Skeletal muscle cell (primary cell): ENCODE data around the gene MEOX2.

Source experiments
- DNase-seq: peaks from one replicate; pipeline ENCODE4 v3.0.0-alpha.2; 2010; ENCODE audit warnings: low read depth
- H3K4me3 ChIP-seq: 2 replicates; pipeline ENCODE4 v1.5.1; 2011; ENCODE audit warnings: low read depth, mild to moderate bottlenecking, control low read depth, low read length, moderate library complexity

Gene MEOX2

DNA sequence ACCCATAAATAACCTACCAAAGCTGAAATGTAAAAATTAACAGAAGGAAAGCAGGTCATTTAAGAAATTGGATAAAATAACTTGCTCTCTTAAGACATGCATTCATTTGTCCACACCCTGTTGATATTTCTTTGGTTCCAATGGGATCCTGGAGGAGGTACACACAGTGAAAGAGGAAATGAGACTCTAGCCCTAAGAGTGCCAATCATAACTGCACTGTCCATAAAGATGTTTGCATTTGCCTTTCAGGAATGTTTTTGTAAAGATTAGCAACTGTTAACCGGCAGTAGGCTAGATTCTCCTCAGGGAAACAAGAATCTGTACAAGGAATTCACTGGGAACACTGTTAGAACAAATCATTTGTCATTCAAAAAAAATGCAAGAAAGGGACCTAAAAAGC, 61.0 kb downstream of the MEOX2 start:
- peak; percentile 41 for DNase-seq
- no peak overlapping the region for H3K4me3 ChIP-seq

DNA sequence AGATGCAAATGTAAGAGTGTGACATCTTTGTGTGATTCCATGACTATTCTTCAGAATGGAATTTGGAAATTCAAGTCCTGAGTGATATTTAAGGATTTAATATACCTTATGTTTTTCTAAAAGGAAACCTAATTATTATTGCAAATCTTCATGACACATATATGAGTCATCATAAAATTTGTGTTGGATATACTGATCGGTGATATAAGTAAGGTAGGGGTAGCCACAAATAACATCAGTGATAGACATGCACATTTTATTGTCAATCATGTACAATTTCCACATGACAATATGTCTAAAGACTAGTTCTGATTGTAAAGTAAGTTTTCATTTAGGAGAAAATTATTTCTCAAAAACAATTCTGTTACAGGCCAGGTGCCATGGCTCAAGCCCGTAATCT, 65.0 kb downstream of the MEOX2 start:
- DNase-seq = no peak
- no peak overlapping the region for H3K4me3 ChIP-seq

DNA sequence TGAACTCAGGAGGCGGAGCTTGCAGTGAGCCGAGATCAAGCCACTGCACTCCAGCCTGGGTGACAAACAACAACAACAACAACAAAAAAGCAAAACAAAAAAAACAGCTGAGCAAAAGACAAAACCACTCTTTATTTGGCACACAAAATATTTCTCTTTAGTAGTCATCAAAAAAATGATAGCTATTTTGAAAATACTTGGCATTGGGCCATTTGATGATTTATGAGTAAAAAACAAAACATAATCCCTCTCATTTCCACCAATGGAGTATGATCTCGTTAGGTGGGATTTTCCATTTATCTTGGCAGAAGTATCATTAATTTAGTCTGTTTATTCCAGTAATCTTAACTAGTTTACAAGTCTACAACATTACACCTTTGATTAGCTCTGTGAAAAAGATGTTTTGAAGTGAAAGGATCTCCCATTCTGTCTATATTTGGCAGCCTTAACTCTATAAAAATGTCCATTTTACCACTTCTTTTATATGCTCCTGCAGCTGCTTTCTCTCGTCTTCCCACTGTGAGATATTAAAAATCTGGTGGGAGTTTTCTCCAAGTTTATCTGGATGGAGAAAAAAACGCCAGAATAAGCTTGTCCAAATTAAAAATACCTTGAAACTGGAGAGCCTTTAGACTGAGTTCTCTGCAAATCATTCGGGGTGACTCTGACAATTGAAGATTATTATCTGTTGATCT, 65.8 kb downstream of the MEOX2 start:
- no peak for DNase-seq
- H3K4me3 ChIP-seq = no peak overlapping the region

DNA sequence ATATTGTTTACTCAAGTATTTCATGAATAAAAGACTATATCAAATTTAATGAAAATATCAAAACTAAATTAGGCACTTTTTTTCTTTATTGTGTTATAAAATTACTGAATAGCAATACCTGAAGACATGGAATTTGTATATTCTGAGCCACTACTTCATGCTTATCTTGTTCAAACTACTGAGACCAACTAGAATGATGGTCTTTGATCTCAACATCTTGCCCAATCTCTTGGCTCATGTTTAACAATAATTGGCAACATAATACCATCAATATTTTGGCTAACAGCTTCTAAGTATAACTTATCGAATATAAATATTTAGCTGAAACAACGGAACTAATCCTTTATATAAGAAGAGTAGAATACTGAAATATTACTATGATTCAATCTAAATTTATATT, 68.2 kb downstream of the MEOX2 start:
- DNase-seq = no peak
- H3K4me3 ChIP-seq = no peak overlapping the region

DNA sequence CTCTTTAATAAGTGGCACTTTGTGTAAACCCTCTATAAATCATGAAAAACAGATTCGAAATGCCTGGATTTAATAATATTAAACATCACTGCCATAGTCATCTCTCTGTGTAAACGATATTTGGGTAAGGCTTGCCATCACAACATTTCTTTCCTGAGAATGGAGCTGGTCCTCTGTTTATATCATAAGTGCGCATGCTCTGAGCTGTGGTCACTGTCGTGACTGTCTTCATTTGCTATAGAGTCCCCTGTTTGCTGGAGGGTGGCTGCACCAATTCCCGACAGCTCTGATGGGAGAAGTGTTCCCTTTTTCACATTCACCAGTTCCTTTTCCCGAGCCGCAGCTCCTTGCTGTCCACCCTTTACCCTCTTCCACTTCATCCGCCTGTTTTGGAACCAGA, 74.3 kb downstream of the MEOX2 start:
- H3K4me3 ChIP-seq = no peak overlapping the region
- DNase-seq = no peak

DNA sequence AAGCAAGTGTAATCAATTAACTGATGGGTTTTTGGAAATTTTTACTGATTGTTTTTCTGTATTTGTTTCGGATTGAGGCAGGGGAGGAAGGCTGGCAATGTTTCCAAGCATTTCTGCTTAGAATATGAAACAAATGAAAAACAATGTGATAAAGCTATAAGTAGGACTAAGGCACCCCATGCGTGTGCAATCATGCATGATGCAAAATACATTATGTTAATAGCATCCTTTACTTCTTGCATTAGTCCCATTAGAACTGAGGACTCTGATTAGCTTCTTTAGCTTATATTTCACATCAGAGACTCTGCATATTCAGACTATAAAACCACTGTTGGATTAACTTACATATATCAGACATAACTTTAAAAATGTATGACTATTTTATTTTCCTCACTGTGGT, 76.0 kb downstream of the MEOX2 start:
- no peak overlapping the region for H3K4me3 ChIP-seq
- no peak for DNase-seq

DNA sequence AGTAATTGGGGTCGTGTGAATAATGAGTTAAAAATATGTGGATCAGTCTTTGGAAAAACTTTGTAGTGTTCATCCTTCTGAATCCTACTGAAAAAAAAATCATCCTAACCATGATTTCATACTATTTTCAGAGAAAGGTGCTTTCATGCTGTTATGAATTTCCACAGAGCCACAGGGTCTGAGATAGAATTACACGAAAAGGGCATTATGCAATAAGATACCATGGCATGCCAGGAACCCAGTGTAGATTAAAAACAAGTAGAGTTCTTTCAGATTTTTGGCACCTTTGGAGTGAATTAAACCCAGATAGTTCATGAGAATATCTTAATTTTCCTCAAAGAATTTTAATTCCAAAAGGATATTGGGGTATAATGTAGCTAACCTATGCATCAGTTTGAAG, 77.2 kb downstream of the MEOX2 start:
- no peak for DNase-seq
- no peak overlapping the region for H3K4me3 ChIP-seq

DNA sequence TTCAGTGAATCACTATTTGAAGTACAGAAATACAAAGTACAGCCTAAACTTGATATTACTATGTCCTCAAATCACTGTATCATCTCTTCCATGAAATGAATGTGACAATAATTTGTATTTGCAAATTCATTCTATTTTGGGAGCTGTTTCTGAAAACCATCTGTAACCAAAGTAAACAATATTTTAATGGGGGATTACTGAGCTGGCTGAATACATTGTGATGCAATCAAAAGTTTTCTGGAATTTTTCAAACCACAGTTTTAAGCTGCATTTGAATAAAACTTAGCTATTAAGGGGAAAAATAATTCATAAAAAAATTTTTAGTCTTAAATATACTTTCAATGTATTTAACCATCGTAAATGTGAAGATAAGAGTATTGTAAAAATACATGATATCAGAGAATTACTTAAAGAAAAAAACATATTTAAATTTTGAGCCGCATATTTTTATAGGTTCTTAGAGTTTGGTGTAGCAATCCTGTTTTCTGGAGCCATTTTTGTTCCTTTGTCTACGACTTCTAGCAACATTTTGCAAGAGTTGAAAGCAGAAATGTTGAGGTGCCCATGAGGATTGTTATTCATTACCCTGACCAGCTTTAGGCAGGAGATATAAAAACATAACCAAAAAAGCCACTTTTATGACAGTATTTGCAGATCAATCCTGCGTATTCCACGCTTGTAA, 78.8 kb downstream of the MEOX2 start:
- no peak for DNase-seq
- H3K4me3 ChIP-seq = no peak overlapping the region

DNA sequence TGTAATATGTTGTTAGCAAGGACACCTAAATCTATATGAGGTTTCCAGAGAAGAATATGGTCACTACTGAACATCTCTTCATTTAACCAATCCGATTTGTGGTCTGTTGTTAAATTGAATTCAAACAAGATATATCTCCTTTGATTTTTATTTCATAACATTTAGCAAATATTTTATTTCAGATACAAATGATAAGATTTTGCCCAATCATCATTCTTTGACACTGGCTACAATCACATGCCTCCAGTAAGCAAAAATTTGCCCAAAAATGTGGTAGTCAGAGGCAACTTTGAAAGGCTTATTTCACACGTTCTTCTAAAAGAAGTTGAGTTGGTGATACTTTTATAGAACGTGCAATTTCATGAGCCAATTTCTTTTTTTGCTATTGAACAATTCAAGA, 79.9 kb downstream of the MEOX2 start:
- DNase-seq = no peak
- H3K4me3 ChIP-seq = no peak overlapping the region

DNA sequence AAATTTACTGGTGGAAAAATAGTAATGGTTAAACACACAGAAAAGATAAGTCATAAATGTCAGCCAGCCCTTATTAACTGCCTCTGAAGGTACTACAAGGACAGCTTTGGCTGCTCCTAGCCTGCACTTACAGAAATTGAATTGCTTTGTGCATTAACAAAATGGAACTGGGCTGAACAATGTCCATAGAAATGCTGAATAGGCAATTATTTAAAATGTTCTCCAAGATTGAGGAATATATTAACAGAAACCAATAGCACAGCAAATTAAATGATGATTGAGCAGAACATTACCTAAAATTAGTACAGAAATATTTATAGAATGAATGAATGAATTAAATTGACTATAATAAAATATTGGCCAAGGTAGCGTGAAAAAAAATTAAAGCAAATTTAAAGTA, 82.3 kb downstream of the MEOX2 start:
- DNase-seq = no peak
- no peak overlapping the region for H3K4me3 ChIP-seq

DNA sequence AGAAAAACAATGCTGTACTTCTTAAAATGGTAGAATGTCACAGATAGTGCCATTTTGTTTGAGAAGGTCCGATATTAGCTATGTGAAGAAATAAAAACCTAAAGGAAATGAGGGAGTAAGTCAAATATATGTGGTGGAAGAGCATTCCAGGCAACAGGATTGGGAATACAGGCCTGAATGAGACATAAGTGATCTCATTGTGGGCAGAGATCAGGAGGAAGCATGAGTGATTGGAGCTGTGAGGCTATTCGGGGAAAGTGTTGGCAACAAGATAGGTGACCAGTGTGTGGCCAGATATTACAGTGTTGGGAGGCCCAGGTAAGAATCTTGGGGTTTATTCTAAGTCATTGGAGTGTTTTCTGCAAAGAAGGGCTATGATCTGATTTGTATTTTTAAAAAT, 83.4 kb downstream of the MEOX2 start:
- no peak overlapping the region for H3K4me3 ChIP-seq
- DNase-seq = no peak

DNA sequence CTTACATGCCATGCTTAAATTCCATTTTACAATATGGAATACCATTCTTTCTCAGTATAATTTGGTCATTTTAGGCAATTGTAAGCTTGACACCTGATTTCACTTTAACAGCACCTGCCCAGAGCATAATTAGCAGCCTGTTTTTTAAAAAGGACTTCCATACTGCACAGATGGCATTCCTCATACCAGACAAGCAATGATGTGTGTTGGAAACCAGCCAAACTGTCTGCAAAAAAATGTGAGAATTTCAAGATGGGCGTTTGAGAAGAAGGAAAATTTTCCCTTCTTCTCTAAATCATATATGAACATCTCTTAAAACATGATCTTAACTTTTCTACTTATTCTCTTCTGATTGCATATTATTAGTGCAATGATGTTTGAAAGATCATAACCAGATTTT, 84.2 kb downstream of the MEOX2 start:
- no peak overlapping the region for H3K4me3 ChIP-seq
- no peak for DNase-seq

DNA sequence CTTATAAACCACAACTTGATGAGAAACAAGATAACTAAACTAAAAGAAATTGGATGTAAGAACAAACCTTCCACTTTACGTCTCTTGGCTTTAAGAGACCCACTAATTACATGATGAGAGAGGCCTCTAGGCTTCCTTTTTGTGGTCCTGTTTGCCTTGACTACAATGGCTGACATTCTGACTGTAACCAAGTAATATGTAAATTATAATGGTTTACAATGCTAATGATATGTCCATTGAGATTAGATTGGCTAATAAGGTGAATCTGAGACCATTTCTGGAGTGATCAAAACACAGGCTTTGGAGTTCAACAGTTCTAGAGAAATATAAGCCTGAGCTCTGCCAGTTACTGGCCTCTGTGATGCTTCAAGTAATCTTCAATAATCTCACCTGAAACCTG, 85.3 kb downstream of the MEOX2 start:
- no peak for DNase-seq
- H3K4me3 ChIP-seq = no peak overlapping the region

DNA sequence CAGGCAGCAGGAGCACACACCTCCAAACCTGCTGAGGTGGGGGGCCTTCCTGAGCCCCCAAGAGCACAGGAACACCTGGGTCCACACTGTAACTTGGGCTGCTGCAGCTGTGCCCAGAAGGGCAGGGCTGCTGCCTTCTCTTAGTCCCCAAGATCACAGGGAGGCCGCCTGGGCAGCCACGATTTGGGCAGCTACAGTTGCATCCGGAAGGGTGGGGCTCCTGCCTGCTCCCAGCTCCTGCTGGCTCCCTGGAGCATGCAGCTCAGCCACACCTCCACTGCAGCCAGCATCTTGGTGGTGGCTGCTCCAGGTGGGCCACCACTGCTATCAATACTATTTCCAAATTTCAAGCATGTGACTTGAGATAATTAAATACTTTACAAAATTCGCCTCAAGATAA, 86.2 kb downstream of the MEOX2 start:
- DNase-seq = no peak

DNA sequence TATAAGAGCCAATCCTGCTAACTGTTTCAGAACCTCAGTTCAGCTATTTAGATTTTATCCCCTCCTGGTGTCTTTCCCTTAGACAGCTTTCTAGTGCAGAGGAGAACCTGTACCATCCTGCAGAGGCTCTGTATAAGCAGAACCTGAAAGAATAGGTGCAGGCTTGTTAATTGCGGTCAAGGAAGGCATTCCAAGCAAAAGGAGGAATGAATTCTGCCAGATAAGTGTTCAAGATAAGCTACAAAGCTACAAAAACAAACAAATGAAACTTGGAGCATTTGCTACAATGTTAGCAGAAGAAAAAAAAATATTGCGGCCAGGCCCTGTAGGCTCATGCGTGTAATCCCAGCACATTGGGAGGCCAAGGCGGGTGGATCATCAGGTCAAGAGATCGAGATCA, 92.0 kb downstream of the MEOX2 start:
- no peak for DNase-seq
- H3K4me3 ChIP-seq = no peak overlapping the region

More for the DNA sequence above, 86.2 kb downstream of the MEOX2 start:
- H3K4me3 ChIP-seq = no peak overlapping the region

DNA sequence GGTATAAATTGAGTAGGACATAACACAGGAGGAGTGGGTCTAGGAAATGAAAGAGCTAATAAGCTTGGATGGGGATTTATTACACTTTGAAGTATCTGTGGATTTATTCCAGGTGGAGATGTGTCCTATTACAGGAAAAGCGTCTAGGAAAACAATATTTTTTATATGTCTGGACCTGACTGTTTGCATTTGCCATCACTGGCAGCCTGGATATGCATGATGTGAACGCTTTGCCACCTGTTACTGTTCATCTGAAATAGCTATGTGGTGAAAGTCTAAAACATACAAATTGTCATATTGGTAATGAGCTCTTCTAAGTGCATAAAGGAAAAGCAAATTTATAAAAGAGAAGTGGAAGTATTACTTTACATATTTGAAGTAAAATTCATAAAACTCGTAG, 93.1 kb downstream of the MEOX2 start:
- no peak for DNase-seq
- H3K4me3 ChIP-seq = no peak overlapping the region

DNA sequence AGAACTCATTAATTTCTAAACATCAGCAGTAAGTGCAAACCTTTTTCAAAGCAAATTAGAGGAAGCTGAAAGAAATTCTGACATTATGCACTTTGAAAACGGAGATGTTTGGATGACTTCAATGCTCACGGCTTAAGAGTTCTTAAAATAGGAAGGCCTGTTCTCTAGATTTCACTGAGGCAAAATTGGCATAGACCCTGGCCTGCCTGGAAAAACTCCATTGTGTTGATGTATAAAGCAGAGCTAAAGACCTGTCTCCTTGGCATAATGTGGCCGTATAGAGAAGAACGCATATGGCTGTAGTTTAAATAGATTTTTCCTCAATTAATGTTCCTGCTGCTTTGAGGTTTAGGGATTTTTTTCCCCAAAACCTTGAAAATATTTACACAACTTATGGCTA, 100.2 kb downstream of the MEOX2 start:
- H3K4me3 ChIP-seq = no peak overlapping the region
- no peak for DNase-seq

DNA sequence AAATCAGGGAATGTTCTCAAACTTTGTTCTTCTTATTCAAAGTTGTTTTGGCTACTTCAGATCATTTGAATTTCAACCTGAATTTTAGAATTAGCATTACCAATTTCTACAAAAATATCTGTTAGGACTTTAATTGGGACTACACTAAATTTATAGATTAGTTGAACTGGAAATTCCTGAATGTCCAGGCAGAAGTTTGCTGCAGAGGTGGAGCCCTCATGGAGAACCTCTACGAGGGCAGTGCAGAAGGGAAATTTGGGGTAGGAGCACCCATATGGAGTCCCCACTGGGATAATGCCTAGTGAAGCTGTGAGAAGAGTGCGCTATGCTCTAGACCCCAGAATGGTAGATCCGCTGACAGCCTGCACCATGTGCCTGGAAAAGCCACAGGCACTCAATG, 101.9 kb downstream of the MEOX2 start:
- no peak overlapping the region for H3K4me3 ChIP-seq
- no peak for DNase-seq

DNA sequence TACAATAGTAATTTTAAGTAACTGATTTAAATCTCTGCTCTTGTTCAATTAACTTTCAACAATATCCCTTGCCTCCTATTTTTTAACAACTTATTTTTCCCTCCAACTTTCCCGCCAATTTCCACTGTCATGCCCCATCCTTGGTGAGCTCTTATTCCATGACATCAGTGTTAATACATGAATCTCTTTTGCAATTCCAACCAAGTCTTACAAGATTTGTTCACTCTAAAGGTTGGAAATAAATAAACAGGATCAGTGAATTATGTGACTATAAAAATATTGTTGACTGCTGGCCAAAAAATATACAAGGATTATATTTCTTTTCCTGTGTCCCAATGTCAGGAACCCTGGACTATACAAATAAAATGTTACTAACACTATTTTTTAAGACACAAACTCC, 103.7 kb downstream of the MEOX2 start:
- no peak for DNase-seq
- H3K4me3 ChIP-seq = no peak overlapping the region

DNA sequence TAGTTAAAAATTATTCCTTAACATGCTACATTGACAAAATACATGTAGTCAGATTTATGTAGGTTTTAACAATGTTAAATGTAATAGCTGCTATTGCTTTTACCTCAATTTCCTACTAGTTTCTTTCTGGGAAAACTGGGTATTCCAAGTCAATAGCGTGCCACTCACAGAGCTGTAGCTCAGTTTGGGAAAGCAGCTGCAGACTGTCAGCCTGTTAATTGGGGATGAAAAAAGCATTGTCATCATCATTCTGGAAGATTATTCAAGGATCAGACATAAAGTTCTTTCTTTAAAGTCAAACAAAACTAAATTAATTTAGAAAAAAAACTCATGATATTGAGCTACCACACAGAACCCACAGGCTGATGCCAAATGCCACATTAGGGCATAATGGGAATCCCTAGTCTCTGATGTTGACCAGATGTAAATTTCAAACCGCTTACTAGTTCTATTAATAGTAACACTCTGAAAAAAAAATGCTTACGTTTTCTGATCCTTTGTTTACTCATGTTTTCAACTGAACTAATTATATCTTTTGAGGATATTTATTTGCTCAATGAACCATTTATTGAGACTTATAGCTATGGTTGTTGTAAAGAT, 105.0 kb downstream of the MEOX2 start:
- DNase-seq = no peak
- H3K4me3 ChIP-seq = no peak overlapping the region
